Measurements from ENCODE around the gene NOTCH4. TPM values are rescaled to one million over a fixed set of nuclear protein-coding genes. Genes with fewer than 3 reads are reported as not detected.

Gene NOTCH4
- 0.85 and 1.2 TPM in 2 replicates for total RNA-seq

GRCh38 chr6:32223258-32224235, at the start of gene NOTCH4:
TSS of gene NOTCH4 (minus strand) at chr6:32224067. CDS start at chr6:32223928, 139 bp downstream.

GRCh38 chr6:32192608-32193039, 31.2 kb downstream of the NOTCH4 start, which contains the start of gene GPSM3:
TSS of gene GPSM3 (minus strand) at chr6:32192643. CDS start at chr6:32192513, 130 bp downstream.

GRCh38 chr6:32190054-32190851, 33.6 kb downstream of the NOTCH4 start, which contains the start of gene PBX2:
TSS of gene PBX2 (minus strand) at chr6:32190202. CDS start at chr6:32189915, 287 bp downstream.

DNA sequence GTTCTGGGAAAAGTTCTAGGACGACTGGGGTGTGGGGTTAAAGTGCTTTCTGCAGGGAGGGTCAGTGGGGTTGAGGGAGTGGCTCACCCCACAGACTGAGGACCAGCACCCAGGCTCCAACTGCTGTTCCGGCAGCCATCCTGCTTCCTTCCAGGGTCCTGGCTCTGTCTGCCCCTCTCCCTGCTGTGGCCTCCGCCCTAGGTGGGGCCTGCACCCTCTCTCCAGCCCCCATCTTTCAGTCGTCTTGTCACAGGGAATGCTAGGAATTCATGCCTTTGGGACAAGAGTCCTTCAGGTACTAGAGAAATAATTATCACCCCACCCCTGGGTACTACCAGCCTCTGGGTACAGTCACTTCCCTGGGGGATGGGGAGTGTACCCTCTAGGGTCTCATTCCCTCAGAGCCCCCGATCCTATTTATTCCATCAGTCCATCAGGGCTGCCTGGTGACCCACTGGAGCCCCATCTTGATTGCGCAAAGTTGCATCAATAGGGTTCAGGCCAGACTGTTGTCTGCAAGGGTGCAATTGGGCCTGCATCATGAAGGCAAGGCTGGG, 39.7 kb downstream of the NOTCH4 start, which contains the start of gene AGER:
Gene AGER (minus strand): TSS at position 170 of the 557 bp plus-strand sequence. CDS start 31 bp downstream, at position 139.

GRCh38 chr6:32177788-32178546, 45.9 kb downstream of the NOTCH4 start, which contains the start of gene RNF5:
TSS of gene RNF5 (plus strand) at chr6:32178405. CDS start at chr6:32178512, 107 bp downstream.

DNA sequence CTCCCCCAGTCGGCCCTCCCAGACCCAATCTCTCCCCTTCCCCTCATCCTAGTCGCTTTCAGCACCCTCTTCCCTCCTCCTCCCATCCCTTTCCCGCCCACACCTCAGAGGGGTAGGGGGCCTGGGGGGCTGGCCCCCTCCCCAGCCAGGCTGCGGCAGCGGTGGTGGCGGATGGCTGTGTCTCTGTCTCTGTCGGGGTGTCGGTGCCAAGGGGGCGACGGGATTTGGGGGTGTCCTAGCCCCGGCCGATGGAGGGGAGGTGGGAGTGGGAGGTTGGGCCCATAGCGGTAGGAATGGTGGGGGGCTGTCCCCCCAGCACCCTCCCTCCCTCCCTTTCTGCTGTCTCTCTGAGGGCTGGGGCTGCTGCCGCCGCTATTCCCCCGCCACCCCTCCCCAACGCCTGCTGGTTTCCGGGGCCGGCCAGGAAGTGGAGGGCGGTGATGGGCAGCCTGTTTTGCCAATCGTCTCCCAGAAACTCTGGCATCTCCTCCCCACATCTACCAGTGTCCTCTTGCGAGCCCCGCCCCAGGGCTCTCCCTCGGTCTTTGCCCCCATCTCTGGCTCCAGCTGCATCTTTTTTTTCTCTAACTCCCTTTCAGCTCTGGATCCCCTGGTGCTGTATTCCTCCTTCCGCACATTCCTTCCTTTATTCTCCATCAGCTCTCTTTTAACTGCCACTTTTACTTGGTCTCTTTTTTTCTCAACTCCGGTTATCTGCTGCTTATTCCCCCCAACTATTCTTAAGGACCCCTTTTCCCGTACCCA, 48.0 kb downstream of the NOTCH4 start, which contains the start of gene AGPAT1:
Gene AGPAT1 (minus strand): TSS at position 374 of the 765 bp plus-strand sequence. CDS start 4,588 bp downstream, outside the sequence.

DNA sequence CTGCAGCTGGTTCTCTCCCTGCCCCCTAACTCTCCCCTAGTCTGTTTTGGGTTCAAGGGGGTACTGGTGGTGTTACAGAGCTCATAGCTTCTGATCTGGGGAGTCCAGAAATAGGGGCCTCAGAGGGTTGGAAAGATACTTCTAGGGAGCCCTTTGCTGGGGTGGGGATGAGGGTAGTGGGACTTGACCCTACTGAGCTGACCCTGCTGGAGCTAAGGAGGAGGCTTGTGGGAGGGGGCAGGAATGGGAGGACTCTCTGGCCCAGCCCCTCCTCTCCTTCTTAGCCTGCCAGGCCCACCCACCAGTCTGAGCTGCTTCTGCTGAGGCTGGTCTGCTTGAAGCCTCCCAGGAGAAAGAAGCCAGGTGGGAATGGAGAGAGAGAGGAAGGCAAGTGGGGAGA, 59.6 kb downstream of the NOTCH4 start, which contains the start of gene EGFL8:
Gene EGFL8 (plus strand): TSS at position 301 of the 400 bp plus-strand sequence. CDS start 1,571 bp downstream, outside the sequence.

DNA sequence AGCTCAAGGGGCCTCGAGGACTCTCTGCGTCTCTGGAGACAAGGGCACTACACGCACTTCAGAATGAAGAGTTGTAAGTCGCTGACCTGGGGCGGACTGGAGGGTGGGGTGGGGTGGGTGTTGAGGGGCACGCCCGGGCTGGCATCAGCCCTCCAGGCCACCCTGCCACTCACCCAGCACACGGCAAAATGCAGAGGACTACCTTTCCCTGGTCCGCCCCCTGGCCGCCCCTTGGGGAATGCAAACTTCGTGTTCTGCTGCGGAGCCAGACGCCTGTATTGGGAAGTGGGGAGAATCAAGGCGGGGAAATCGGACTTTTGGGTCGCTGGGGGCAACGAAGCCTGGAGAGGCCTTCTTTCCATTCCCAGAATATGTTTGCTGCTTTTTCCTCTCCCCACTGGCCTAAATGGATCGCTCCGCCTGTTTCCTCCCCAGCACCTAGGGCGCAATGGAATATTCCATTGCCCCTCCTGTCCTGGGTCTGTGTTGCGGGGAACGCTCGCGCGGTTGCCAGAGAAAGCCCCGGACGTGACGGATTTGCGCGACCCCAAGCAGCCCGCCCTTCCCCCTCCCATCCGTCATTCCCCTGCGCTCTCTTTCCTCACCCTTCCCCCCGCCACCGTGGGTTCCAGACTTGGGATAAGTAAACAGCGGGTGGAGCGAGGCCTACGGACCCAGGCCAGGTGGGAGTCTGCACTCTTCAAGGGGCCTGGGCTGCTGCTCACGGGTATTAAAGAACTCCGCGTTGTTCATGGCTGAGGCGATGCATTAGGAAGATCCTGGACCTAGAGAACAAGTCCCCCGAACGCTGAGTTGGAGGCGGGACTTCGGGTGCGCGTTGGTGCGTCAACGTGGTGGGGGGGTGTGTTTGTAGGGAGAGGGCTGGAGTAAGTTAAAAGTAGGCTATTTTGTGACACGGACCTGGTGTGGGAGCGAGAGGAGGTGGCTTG, 70.0 kb downstream of the NOTCH4 start, which contains the start of gene PPT2:
Gene PPT2 (plus strand): TSS at position 578 of the 950 bp plus-strand sequence. CDS start 454 bp downstream, outside the sequence.

GRCh38 chr6:32151863-32152768, 71.8 kb downstream of the NOTCH4 start, which contains the start of gene PRRT1:
TSS of gene PRRT1 (minus strand) at chr6:32151939. CDS start at chr6:32151827, 112 bp downstream.

Other genes with a start within 250 kb of the NOTCH4 start
- gene C4A, start 242.0 kb downstream of the NOTCH4 start, total RNA-seq: 7.3 and 11.3 TPM in 2 replicates
- 5.5 and 9.3 TPM in 2 replicates for gene C4B, start 209.3 kb downstream of the NOTCH4 start, total RNA-seq
- not detected in 2 replicates for gene CYP21A2, start 185.7 kb downstream of the NOTCH4 start, total RNA-seq
- 91.2 and 144 TPM in 2 replicates for gene TNXB, start 114.7 kb downstream of the NOTCH4 start, total RNA-seq
- gene ATF6B, start 95.8 kb downstream of the NOTCH4 start, total RNA-seq: 10.8 and 11.6 TPM in 2 replicates
- 5.3 and 5.8 TPM in 2 replicates for gene FKBPL, start 93.8 kb downstream of the NOTCH4 start, total RNA-seq
- gene PRRT1, start 72.1 kb downstream of the NOTCH4 start, total RNA-seq: 0.14 and 0.18 TPM in 2 replicates
- gene PPT2, start 69.9 kb downstream of the NOTCH4 start, total RNA-seq: 50.2 and 67.4 TPM in 2 replicates
- gene EGFL8, start 59.5 kb downstream of the NOTCH4 start, total RNA-seq: 0.57 and 1.2 TPM in 2 replicates
- 20.9 and 29.5 TPM in 2 replicates for gene AGPAT1, start 48.0 kb downstream of the NOTCH4 start, total RNA-seq
- gene RNF5, start 45.7 kb downstream of the NOTCH4 start, total RNA-seq: 15.9 and 20.3 TPM in 2 replicates
- gene AGER, start 39.8 kb downstream of the NOTCH4 start, total RNA-seq: 0.14 and 0.37 TPM in 2 replicates
- 19.2 and 24.8 TPM in 2 replicates for gene PBX2, start 33.9 kb downstream of the NOTCH4 start, total RNA-seq
- gene GPSM3, start 31.4 kb downstream of the NOTCH4 start, total RNA-seq: 0.74 and 0.85 TPM in 2 replicates
- gene TSBP1, start 147.8 kb upstream of the NOTCH4 start, total RNA-seq: not detected in 2 replicates
- gene BTNL2, start 183.1 kb upstream of the NOTCH4 start, total RNA-seq: not detected in 2 replicates
- gene HLA-DRA, start 215.8 kb upstream of the NOTCH4 start, total RNA-seq: 0.09 TPM in 1 of 2 replicates, not detected in the other

Measured in smooth muscle cell of bladder (primary cell).